Lower leg skin (tissue), 3 donors: ENCODE measurements around the gene ATP7B.

Source experiments
- CTCF ChIP-seq, 3 donors: fragments of 450-650 bp; IDR thresholded peaks; one replicate each; pipeline ENCODE4 v1.5.1; 2016; ENCODE audit warnings: antibody characterized with exemption in 3 of 3, mild to moderate bottlenecking in 3 of 3, moderate library complexity in 2 of 3
- POLR2A ChIP-seq, 2 donors: fragments of 450-650 bp; IDR thresholded peaks; one replicate each; pipeline ENCODE4 v1.6.1; 2016 to 2017; ENCODE audit warnings: antibody characterized with exemption in 2 of 2, mild to moderate bottlenecking in 1 of 2, moderate library complexity in 1 of 2

GRCh38 chr13:52005841-52006522 lies 5.3 kb downstream of the ATP7B start:
- TF ChIP-seq POLR2A (IDR thresholded peaks at IDR 0.05) (no peak), CTCF (IDR thresholded peaks at IDR 0.05) (no peak)
